OCI-LY3 (cell line): ENCODE data around the gene FRMD8.

Experiments used
- H2AFZ ChIP-seq: fragments of 200-600, 300-600 bp; shearing (Covaris generic); 2 replicates; pipeline ENCODE4 v1.6.0; 2014; ENCODE audit warnings: antibody characterized with exemption, low read depth, low read length
- H3K27ac ChIP-seq: fragments of 200-600, 300-600 bp; sonication (generic); 2 replicates; pipeline ENCODE4 v1.5.1; 2014; ENCODE audit warnings: mild to moderate bottlenecking, low read length, moderate library complexity, mixed read lengths
- H3K27me3 ChIP-seq: fragments of 200-600, 300-600 bp; sonication (generic); 2 replicates; pipeline ENCODE4 v1.6.1; 2014; ENCODE audit warnings: low read depth, low read length, mixed read lengths
- H3K36me3 ChIP-seq: fragments of 200-600, 300-600 bp; sonication (generic); replicated peaks from 2 replicates; pipeline ENCODE3; 2014; ENCODE audit warnings: low read depth, low read length, mixed read lengths
- H3K4me1 ChIP-seq: fragments of 300-600, 200-600 bp; sonication (generic); 2 replicates; pipeline ENCODE4 v1.6.1; 2014; ENCODE audit warnings: low read length, mixed read lengths
- H3K4me2 ChIP-seq: fragments of 200-600, 300-600 bp; sonication (generic); 2 replicates; pipeline ENCODE4 v1.6.1; 2014; ENCODE audit warnings: low read length, mixed read lengths
- H3K4me3 ChIP-seq: fragments of 300-600, 200-600 bp; sonication (generic); 2 replicates; pipeline ENCODE4 v1.5.1; 2014; ENCODE audit warnings: antibody characterized with exemption, mild to moderate bottlenecking, low read length, moderate library complexity
- H3K79me2 ChIP-seq: fragments of 300-600, 200-600 bp; shearing (Covaris generic); 2 replicates; pipeline ENCODE4 v1.6.1; 2014; ENCODE audit warnings: mild to moderate bottlenecking, low read length, mixed read lengths
- H3K9ac ChIP-seq: fragments of 300-600, 200-600 bp; shearing (Covaris generic); 2 replicates; pipeline ENCODE4 v1.6.0; 2014; ENCODE audit warnings: mild to moderate bottlenecking, low read length, moderate library complexity
- H3K9me3 ChIP-seq: fragments of 200-600, 300-600 bp; shearing (Covaris generic); 2 replicates; pipeline ENCODE4 v1.6.1; 2014; ENCODE audit warnings: low read length, mixed read lengths; ENCODE audit not compliant: insufficient read depth
- H4K20me1 ChIP-seq: fragments of 200-600, 300-600 bp; sonication (generic); 2 replicates; pipeline ENCODE4 v1.6.1; 2016; ENCODE audit warnings: low read length, mixed read lengths; ENCODE audit not compliant: insufficient read depth
- CTCF ChIP-seq: fragments of 200-600, 300-600 bp; sonication (generic); IDR thresholded peaks from 2 replicates; pipeline ENCODE4 v1.5.1; 2014; ENCODE audit warnings: antibody characterized with exemption, low read length, low read depth
- EZH2phosphoT487 ChIP-seq: fragments of 200-600 bp; shearing (Covaris generic); IDR thresholded peaks from 2 replicates; pipeline ENCODE4 v1.6.1; 2018; ENCODE audit warnings: antibody characterized with exemption, mixed run types, low read depth

The FRMD8 gene

GRCh38 chr11:65390099-65390941, 3.9 kb downstream of the FRMD8 start:
- Histone ChIP-seq H3K27me3 (no peaks in the 10 kb centered on the region), H2AFZ (no peak overlapping the region), H3K36me3 (peaks cover 23% of the 10 kb centered on the region), H3K9me3 (no peaks in the 10 kb centered on the region), H3K27ac (no peak overlapping the region), H3K4me1 (peaks cover 25% of the 10 kb centered on the region), H3K79me2 (peaks cover 4% of the 10 kb centered on the region), H4K20me1 (peaks cover 5% of the 10 kb centered on the region; the same call in 1 of the 2 replicates), H3K9ac (no peak overlapping the region), H3K4me3 (no peak overlapping the region), H3K4me2 (no peak overlapping the region)
- TF ChIP-seq CTCF (no peak), EZH2phosphoT487 (no peak)

DNA sequence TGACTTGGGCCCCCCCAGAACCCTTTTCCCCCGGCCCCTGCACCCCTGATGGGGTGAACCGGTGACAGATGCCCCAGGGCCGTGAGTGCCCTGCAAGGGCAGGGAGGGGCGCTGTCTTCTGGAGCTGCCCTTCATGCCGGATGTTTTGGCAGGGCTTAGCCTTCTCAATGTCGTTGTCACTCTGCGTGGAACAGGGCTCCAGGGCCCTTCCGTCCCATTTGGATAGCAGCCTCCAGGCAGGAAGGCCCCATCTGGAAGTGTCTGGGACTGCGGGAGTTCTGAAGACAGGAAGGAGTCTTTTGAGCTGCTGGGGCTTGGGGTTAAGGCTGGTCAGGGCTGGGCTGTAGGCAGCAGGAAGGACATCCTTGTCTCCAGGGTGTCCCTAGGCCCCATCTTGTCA, 4.6 kb downstream of the FRMD8 start:
- TF ChIP-seq EZH2phosphoT487 (no peak), CTCF (no peak)
- no peak overlapping the region for H3K9ac ChIP-seq

GRCh38 chr11:65392186-65392829, 5.9 kb downstream of the FRMD8 start:
- Histone ChIP-seq H3K4me1 (peaks cover 17% of the 10 kb centered on the region), H3K9me3 (no peaks in the 10 kb centered on the region), H3K27me3 (no peaks in the 10 kb centered on the region), H3K79me2 (no peaks in the 10 kb centered on the region), H3K9ac (no peak overlapping the region), H4K20me1 (peaks cover 7% of the 10 kb centered on the region; the same call in 1 of the 2 replicates), H2AFZ (no peak overlapping the region), H3K4me2 (no peak overlapping the region), H3K27ac (no peak overlapping the region), H3K36me3 (peaks cover 25% of the 10 kb centered on the region), H3K4me3 (no peak overlapping the region)
- TF ChIP-seq CTCF: no peak
- no peak for TF ChIP-seq EZH2phosphoT487

More for the DNA sequence above, 4.6 kb downstream of the FRMD8 start:
- no peak overlapping the region for H3K4me3 ChIP-seq
- H3K27ac ChIP-seq: no peak overlapping the region
- H3K4me1 ChIP-seq: peaks cover 23% of the 10 kb centered on the region
- H2AFZ ChIP-seq: no peak overlapping the region
- H3K79me2 ChIP-seq: peaks cover 4% of the 10 kb centered on the region
- H4K20me1 ChIP-seq: peaks cover 5% of the 10 kb centered on the region; the same call in 1 of the 2 replicates
- peak overlapping the region; percentile 33; the same call in 1 of the 2 replicates for H3K4me2 ChIP-seq
- H3K9me3 ChIP-seq: no peaks in the 10 kb centered on the region
- H3K27me3 ChIP-seq: no peaks in the 10 kb centered on the region
- peaks cover 23% of the 10 kb centered on the region for H3K36me3 ChIP-seq

- Histone ChIP-seq H3K4me1 (peaks cover 15% of the 10 kb centered on the region), H3K27me3 (no peaks in the 10 kb centered on the region), H3K79me2 (no peaks in the 10 kb centered on the region), H3K9ac (no peak overlapping the region), H3K4me2 (no peak overlapping the region), H3K27ac (no peak overlapping the region), H3K9me3 (no peaks in the 10 kb centered on the region), H2AFZ (no peak overlapping the region), H3K36me3 (peaks cover 26% of the 10 kb centered on the region), H4K20me1 (peaks cover 8% of the 10 kb centered on the region; the same call in 1 of the 2 replicates), H3K4me3 (no peak overlapping the region)
- no peak for TF ChIP-seq CTCF
- TF ChIP-seq EZH2phosphoT487: no peak
Observed at GRCh38 chr11:65392899-65393298, 6.5 kb downstream of the FRMD8 start.
